GM21423 (cell line): ENCODE results near the gene MKLN1.

Source experiments
- ATAC-seq: cut with Tn5 transposase; IDR thresholded peaks from one replicate; pipeline ENCODE4 v1.9.1; 2021; ENCODE audit warnings: mild to moderate bottlenecking, moderate library complexity; ENCODE audit not compliant: unreplicated experiment

MKLN1 gene

DNA sequence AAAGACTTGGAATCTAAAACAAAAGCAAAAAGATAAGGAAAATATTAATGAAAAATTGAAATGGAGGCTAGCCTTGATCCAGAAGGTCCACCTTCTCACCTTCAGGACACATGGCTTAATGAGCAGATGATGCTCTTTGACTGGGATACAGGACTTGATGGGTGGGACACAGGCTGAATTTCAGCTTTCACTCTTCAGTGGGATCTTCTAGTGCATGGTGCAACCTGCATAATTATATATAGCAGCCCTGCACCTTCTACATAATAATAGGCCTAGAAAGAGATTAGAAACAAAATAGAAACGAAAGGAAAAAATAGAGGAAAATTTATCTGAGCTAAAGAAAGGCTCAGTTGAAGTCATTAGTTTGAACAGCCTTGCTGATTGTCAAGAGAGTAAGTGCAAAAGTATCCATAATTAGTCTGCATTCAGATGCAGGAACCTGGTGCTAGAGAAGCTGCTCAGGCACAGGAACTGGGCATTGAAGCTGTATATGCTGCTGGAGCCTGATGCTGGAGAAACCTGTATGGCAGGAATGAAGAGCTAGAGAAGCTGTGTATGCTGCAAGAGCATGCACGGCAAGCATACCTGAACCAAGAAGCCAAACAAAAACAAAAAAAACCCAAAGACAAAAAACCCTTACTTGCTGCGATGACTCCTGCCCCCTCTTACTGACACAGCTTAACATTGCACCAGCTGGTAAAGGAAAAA is 19.4 kb downstream of the MKLN1 start:
- ATAC-seq = no peak

- no peak for ATAC-seq
Measured at GRCh38 chr7:131352032-131352431, 24.4 kb downstream of the MKLN1 start.

DNA sequence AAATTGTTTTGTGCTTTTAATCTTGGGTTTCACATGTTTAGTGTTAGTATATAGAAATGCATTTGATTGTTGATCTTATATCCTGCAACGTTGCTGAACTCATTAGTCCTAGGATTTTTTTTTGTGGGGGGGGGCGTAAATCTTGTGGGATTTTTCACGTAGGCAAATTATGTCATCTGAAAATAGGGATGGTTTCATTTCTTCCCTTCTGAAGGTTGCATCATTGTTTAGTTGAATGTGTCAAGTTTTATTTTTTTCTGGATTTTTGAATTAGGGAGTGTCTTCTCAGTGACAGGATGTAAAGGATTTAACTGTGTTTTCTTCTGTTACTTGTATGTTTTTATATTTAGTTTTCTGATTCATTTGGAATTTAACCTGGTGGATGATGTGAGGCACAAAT is 26.7 kb downstream of the MKLN1 start:
- no peak for ATAC-seq

DNA sequence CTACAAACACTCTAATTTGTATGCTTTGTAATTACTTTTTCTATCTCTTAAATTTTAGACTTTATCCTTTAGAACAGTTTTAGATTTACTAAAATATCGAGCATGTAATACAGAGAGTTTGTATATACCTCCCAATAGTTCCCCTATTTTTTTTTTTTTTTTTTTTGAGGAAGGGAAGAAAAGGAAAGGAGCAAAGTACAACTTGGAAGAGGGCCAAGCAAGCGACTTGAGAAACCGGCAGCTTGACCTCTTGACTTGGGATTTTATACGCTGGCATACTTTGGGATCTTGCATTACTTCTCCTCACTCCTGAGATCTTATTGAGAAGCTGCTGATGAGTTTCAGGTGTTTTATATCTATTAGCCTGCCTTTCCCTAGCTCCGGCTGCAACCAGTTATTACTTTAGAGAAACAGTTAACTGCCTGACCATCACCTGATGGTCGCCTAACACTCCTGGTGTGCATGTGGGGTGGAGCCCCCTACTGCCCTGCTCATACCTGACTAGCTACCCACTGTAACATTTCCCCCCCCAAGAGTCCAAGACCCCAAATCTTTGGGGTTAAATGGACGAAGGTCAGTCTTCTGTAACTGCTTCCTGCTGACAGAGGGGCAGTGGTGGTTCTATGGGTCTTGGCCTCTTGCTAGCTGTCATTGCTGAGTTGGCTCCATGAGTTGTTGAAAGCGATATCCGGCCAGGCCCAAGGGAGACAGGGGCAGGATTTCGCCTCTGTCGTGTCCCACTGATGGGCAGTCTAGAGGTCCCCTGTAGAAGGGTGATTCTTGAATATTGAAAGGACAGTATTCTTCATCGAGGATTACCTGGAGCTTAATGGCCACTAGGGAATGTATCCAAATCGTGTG is 28.5 kb downstream of the MKLN1 start:
- no peak for ATAC-seq

DNA sequence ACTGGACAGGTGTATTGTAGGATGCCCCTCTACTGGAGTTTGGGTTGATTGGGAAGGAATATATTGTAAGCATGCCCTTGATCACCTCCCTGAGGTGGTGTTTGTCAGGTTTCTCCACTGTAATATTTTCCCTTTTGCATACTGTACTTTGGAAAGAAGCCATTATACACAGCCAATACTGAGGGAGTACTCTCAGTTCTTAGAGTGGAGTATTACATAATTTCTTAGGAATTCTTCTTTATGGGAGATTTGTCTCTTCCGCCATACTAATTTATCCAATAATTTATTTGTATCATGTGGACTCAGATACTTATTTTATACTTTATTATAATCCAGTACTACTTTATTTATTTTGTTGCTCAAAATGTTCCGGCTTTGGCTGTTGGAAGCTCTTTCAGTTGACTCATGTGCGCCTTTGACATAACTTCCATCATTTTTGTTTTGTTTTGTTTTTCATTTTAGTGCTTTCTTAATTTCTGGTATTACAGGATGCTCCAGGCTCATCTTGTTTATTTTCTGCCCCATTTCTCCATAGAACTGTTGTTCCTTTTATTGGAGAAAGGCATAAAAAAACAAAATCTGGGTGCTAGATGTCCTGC is 29.7 kb downstream of the MKLN1 start:
- no peak for ATAC-seq

GRCh38 chr7:131358636-131359035 is 31.0 kb downstream of the MKLN1 start:
- no peak for ATAC-seq

DNA sequence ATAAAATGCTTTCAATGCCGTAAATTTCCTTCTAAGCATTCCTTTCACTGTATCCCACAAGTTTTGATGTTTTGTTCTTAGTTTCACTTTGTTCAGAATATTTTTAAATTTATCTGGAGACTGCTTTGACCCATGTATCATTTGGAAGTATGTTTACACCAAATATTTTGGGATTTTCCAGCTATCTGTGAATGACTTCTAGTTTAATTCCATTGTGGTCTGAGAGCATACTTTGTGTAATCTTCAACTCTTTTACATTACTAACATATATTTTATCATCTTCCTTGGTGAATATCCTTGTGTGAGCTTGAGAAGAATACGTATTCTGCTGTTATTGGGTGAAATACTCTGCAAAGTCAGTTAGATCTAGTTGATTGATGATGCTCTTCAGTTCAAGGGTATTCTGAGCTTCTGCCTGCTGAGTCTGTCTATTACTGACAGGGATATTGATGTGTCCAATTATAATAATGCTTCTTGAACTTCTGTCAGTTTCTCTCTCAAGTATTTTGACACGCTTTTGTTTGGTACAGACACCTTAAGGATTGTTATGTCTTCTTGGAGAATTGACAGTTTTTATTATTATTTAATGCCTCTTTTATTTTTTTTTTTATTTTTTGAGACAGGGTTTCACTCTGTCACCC is 31.6 kb downstream of the MKLN1 start:
- no peak for ATAC-seq

DNA sequence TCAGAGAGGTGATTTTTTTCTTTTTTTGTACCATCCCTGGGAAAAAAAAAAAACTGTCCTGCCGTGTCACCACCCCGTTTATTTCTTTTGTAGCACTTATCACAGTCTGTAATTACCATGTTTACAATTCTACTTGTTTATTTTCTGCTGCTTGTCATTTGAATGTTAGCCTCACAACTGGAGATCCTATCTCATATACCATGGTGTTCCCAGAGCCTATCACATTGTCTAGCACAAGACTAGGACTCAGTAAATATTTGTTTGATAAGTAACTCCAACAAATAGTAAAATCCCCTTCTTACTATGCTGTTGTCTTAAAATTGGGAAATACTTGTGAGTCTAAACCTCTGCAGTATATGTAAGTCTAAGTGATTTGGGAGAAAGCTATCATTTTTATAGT is 36.0 kb downstream of the MKLN1 start:
- ATAC-seq = no peak

DNA sequence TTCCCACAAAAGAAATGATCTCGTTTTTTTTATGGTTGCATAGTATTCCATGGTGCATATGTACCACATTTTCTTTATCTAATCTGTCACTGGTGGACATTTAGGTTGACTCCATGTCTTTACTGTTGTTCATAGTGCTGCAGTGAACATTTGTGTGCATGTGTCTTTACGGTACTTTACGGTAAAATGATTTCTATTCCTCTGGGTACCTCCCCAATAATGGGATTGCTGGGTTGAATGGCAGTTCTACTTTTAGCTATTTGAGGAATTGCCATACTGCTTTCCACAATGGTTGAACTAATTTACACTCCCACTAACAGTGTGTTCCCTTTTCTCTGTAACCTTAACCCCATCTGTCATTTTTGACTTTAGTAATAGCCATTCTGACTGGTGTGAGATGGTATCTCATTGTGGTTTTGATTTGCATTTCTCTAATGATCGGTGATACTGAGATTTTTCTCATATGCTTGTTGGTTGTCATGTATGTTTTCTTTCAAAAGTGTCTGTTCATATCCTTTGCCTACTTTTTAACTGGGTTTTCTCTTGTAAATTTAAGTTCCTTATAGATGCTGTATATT is 37.2 kb downstream of the MKLN1 start:
- ATAC-seq = no peak

DNA sequence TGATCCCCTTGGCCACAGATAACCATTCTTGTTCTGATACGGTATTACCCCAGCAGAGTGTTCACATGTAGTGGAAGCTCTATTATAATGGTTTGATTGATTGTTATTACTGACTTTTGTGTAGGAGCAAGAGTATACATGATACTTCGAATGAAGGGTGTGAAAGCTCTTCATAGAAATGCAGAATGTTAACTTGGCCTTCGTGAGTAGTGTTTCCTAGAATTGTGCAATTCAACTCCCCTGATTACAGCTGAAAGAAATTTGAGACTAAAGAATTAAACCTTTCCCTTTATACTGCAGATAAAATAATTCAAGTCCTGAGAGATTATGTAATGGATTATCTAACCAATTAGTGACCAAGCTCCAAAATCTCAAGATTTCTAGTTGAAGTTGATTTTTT is 38.2 kb downstream of the MKLN1 start:
- no peak for ATAC-seq

GRCh38 chr7:131369354-131369753 is 41.7 kb downstream of the MKLN1 start:
- no peak for ATAC-seq

- ATAC-seq = peak; percentile 91
Measured at GRCh38 chr7:131370523-131370968, 42.9 kb downstream of the MKLN1 start.

- no peak for ATAC-seq
Measured at GRCh38 chr7:131371411-131371810, 43.7 kb downstream of the MKLN1 start.

- ATAC-seq = no peak
Measured at GRCh38 chr7:131372554-131372953, 44.9 kb downstream of the MKLN1 start.

DNA sequence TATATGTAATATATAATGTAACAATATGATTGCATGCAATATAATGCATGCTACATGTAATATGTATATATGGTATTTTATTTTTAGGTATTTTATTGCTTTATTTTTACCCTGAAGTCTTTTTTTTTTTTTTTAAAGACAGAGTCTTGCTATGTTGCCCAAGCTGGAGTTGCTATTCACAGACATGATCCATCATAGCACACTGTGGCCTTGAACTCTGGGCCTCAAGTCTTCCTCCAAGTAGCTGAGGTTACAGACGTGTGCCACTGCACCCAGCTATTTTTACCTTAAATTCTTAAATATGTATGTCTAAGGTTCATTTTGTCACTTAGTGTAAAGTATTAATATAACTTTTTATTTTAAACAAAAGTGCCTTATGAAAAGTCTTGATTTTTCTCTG is 47.1 kb downstream of the MKLN1 start:
- no peak for ATAC-seq

- no peak for ATAC-seq
Measured at GRCh38 chr7:131381069-131381838, 53.6 kb downstream of the MKLN1 start.

GRCh38 chr7:131383417-131384285 is 56.0 kb downstream of the MKLN1 start:
- no peak for ATAC-seq

GRCh38 chr7:131384286-131384635 is 56.6 kb downstream of the MKLN1 start:
- no peak for ATAC-seq

DNA sequence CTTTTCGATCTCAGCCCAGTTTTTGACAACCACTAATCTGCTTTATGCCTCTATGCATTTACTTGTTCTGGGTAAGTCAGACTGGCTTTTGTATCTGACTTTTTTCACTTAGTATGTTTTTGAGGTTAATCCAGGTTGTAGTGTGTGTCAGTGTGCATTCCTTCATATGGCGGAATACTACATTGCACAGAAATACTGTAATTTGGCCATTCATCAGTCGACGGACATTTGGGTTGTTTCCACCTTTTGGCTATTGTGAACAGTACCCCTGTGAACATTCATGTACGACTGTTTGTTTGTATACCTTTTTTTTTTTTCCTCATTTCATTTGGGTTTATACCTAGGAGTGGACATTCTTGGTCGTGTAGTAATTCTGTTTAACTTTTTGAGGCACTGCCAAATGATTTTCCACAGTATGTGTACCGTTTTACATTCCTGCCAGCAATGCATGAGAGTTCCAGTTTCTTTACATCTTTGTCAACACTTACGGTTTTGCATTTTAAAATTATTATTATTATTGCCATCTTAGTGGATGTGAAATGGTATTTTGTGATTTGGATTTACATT is 57.4 kb downstream of the MKLN1 start:
- no peak for ATAC-seq
